Transverse colon (tissue), 4 donors: ENCODE measurements around the gene AIG1.

Experiments used
- EP300 ChIP-seq: sonication (generic); formaldehyde crosslinking; IDR thresholded peaks from one replicate; pipeline ENCODE4 v1.6.1; 2017; ENCODE audit warnings: antibody characterized with exemption, low read depth
- POLR2A ChIP-seq: fragments of 450-650 bp; IDR thresholded peaks from one replicate; pipeline ENCODE4 v1.6.1; 2016; ENCODE audit warnings: antibody characterized with exemption, mild to moderate bottlenecking, moderate library complexity
- POLR2AphosphoS5 ChIP-seq, 3 donors: sonication (generic); formaldehyde crosslinking; IDR thresholded peaks; one replicate each; pipeline ENCODE4 v1.6.1; 2016; ENCODE audit warnings: antibody characterized with exemption in 3 of 3
- TF ChIP-seq, protein P1 (sequence below), 5 experiments: fragments of 200-600 bp in 3 of 5; fragments of 450-650 bp in 2 of 5; sonication (generic) in 3 of 5; IDR thresholded peaks; 1 replicate in 2 of 5; 2 replicates in 3 of 5; pipeline ENCODE4 v1.5.1; 2016 to 2017; ENCODE audit warnings: antibody characterized with exemption in 5 of 5, inconsistent platforms in 3 of 5, mild to moderate bottlenecking in 2 of 5, moderate library complexity in 1 of 5

DNA sequence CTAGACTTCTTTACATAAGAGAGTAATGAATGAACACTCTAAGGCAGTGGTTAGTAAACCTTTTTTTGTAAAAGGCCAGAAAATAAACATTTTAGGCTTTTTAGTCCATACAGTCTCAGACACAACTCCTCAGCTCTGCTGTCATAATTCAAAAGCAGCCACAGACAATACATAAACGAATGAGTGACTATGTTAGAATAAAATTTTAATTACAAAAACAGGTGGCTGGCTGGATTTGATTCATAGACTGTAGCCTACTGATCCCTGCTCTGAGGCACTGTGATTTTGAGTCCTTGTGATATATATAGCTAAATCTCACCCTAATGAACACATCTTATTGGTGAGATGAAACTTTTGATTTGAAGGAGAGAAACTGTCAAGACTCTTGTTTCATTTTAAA lies 155.1 kb downstream of the AIG1 start:
- TF ChIP-seq, protein P1, sequence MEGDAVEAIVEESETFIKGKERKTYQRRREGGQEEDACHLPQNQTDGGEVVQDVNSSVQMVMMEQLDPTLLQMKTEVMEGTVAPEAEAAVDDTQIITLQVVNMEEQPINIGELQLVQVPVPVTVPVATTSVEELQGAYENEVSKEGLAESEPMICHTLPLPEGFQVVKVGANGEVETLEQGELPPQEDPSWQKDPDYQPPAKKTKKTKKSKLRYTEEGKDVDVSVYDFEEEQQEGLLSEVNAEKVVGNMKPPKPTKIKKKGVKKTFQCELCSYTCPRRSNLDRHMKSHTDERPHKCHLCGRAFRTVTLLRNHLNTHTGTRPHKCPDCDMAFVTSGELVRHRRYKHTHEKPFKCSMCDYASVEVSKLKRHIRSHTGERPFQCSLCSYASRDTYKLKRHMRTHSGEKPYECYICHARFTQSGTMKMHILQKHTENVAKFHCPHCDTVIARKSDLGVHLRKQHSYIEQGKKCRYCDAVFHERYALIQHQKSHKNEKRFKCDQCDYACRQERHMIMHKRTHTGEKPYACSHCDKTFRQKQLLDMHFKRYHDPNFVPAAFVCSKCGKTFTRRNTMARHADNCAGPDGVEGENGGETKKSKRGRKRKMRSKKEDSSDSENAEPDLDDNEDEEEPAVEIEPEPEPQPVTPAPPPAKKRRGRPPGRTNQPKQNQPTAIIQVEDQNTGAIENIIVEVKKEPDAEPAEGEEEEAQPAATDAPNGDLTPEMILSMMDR (IDR thresholded peaks at IDR 0.05), result no peak
- TF ChIP-seq POLR2A, result no peak
- no peak for TF ChIP-seq EP300
- no peak for TF ChIP-seq POLR2AphosphoS5 (IDR thresholded peaks at IDR 0.05)
